Measurements from ENCODE around the gene DOCK3.
"Not testable (repeated sequence)": the region's sequence is repeated elsewhere in the genome, so short reads cannot be mapped to it uniquely, and the experiment has no call there.

Gene DOCK3

GRCh38 chr3:51354172-51354571, 679.4 kb downstream of the DOCK3 start:
- no peaks in the 10 kb centered on the region for H3K9me3 ChIP-seq (ENCODE audit: low read depth, low read length)
- H3K27ac ChIP-seq, result no peak overlapping the region
- no peaks in the 10 kb centered on the region for H3K36me3 ChIP-seq (ENCODE audit: insufficient read depth, low read length)
- H3K4me3 ChIP-seq, result no peak overlapping the region
- TF ChIP-seq FOXP2 (optimal IDR thresholded peaks at IDR 0.05; ENCODE audit: control extremely low read depth, extremely low read length, insufficient read depth) (no peak), EZH2 (IDR thresholded peaks at IDR 0.05) (no peak), POLR2AphosphoS5 (IDR thresholded peaks at IDR 0.05; ENCODE audit: borderline replicate concordance, low read depth, low read length) (no peak)
- no peak for DNase-seq (ENCODE audit: low read depth, low spot score)
- H3K9ac ChIP-seq (ENCODE audit: insufficient read length), result no peak overlapping the region

GRCh38 chr3:51354731-51355615, 680.2 kb downstream of the DOCK3 start:
- Histone ChIP-seq H3K9ac (ENCODE audit: insufficient read length) (no peak overlapping the region), H3K4me3 (no peak overlapping the region)
- TF ChIP-seq POLR2AphosphoS5 (IDR thresholded peaks at IDR 0.05; ENCODE audit: borderline replicate concordance, low read depth, low read length) (no peak), EZH2 (IDR thresholded peaks at IDR 0.05) (no peak), FOXP2 (optimal IDR thresholded peaks at IDR 0.05; ENCODE audit: control extremely low read depth, extremely low read length, insufficient read depth) (no peak)

GRCh38 chr3:51355891-51356578, 681.3 kb downstream of the DOCK3 start:
- Histone ChIP-seq H3K4me3 (no peak overlapping the region), H3K27ac (no peak overlapping the region), H3K9ac (ENCODE audit: insufficient read length) (no peak overlapping the region), H3K36me3 (ENCODE audit: insufficient read depth, low read length) (no peaks in the 10 kb centered on the region), H3K9me3 (ENCODE audit: low read depth, low read length) (no peaks in the 10 kb centered on the region)
- DNase-seq (ENCODE audit: low read depth, low spot score), result no peak
- no peak for TF ChIP-seq POLR2AphosphoS5 (IDR thresholded peaks at IDR 0.05; ENCODE audit: borderline replicate concordance, low read depth, low read length)

More at GRCh38 chr3:51354731-51355615, 680.2 kb downstream of the DOCK3 start:
- Histone ChIP-seq H3K27ac (no peak overlapping the region), H3K36me3 (ENCODE audit: insufficient read depth, low read length) (no peaks in the 10 kb centered on the region), H3K9me3 (ENCODE audit: low read depth, low read length) (no peaks in the 10 kb centered on the region)
- no peak for DNase-seq (ENCODE audit: low read depth, low spot score)

DNA sequence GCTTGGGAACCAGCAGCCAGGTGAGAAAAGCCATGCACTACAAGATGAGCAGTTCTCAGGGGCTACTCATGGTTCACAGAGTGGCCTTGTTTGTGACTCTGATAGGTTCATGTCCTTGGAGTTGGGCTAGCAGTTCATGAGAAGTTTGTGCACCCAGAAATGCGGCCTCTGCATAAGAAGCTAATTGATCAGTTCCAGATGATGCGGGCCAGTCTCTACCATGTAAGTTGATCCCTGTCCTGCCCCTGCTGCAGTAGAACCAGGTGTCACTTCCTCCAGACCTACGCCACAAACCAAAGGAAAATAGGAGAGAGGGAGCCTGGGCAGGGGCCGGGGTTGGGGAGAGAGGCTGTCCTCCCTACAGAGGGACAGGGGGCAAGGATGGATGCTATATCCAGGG, 683.1 kb downstream of the DOCK3 start:
- no peak overlapping the region for H3K4me3 ChIP-seq
- no peaks in the 10 kb centered on the region for H3K9me3 ChIP-seq (ENCODE audit: low read depth, low read length)
- no peak overlapping the region for H3K27ac ChIP-seq
- no peak for TF ChIP-seq POLR2AphosphoS5 (IDR thresholded peaks at IDR 0.05; ENCODE audit: borderline replicate concordance, low read depth, low read length)
- TF ChIP-seq EZH2 (IDR thresholded peaks at IDR 0.05), result no peak
- no peak for TF ChIP-seq FOXP2 (optimal IDR thresholded peaks at IDR 0.05; ENCODE audit: control extremely low read depth, extremely low read length, insufficient read depth)
- H3K36me3 ChIP-seq (ENCODE audit: insufficient read depth, low read length), result no peaks in the 10 kb centered on the region
- no peak for DNase-seq (ENCODE audit: low read depth, low spot score)
- no peak overlapping the region for H3K9ac ChIP-seq (ENCODE audit: insufficient read length)

DNA sequence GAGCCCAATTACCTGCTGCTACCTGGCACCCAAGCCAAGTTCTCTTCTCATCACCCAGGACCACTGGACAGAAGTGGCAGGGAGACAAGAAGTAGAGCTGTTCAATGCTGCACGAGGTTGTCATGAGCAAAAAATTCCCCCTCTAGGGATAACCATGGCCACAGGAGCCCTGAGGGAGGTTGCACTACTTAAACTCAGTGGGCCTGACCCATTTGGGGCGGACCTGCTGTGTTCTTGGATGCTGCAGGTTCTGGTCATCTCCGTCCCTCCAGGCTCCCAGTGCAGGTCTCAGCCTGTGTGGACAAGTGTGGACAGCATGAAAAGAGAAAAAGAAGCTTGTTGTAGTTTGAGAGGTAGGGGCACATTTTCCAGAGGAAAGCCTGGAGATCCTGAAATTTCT, 684.3 kb downstream of the DOCK3 start:
- no peak overlapping the region for H3K4me3 ChIP-seq
- DNase-seq (ENCODE audit: low read depth, low spot score), result no peak
- H3K9ac ChIP-seq (ENCODE audit: insufficient read length), result no peak overlapping the region
- no peaks in the 10 kb centered on the region for H3K36me3 ChIP-seq (ENCODE audit: insufficient read depth, low read length)
- TF ChIP-seq POLR2AphosphoS5 (IDR thresholded peaks at IDR 0.05; ENCODE audit: borderline replicate concordance, low read depth, low read length) (no peak), FOXP2 (optimal IDR thresholded peaks at IDR 0.05; ENCODE audit: control extremely low read depth, extremely low read length, insufficient read depth) (no peak), EZH2 (IDR thresholded peaks at IDR 0.05) (no peak)
- no peak overlapping the region for H3K27ac ChIP-seq
- H3K9me3 ChIP-seq (ENCODE audit: low read depth, low read length), result no peaks in the 10 kb centered on the region

- H3K9me3 ChIP-seq (ENCODE audit: low read depth, low read length), result no peaks in the 10 kb centered on the region
- no peak overlapping the region for H3K9ac ChIP-seq (ENCODE audit: insufficient read length)
- TF ChIP-seq FOXP2 (optimal IDR thresholded peaks at IDR 0.05; ENCODE audit: control extremely low read depth, extremely low read length, insufficient read depth), result no peak
- no peak for TF ChIP-seq EZH2 (IDR thresholded peaks at IDR 0.05)
- TF ChIP-seq POLR2AphosphoS5 (IDR thresholded peaks at IDR 0.05; ENCODE audit: borderline replicate concordance, low read depth, low read length), result no peak
- H3K4me3 ChIP-seq, result no peak overlapping the region
- no peak overlapping the region for H3K27ac ChIP-seq
- no peak for DNase-seq (ENCODE audit: low read depth, low spot score)
- H3K36me3 ChIP-seq (ENCODE audit: insufficient read depth, low read length), result no peaks in the 10 kb centered on the region
Measured at GRCh38 chr3:51360806-51361205, 686.1 kb downstream of the DOCK3 start.

DNA sequence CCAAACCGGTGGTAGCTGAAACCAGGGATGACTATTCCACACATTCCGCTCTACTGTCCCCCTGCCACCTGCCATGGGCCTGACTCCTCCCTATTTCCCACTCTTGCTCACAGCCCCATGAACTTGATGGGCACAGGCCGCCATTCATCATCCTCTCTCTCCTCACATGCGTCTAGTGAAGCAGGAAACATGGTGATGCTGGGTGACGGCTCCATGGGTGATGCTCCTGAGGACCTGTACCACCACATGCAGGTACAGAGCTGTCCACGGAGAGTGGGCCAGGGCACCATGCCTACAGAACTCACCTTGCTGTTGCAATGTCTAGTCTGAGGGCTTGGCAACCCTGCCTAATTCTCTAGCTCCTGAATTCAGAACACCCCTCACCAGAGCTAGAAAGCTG, 687.0 kb downstream of the DOCK3 start:
- Histone ChIP-seq H3K27ac (no peak overlapping the region), H3K9me3 (ENCODE audit: low read depth, low read length) (no peaks in the 10 kb centered on the region), H3K9ac (ENCODE audit: insufficient read length) (no peak overlapping the region), H3K4me3 (no peak overlapping the region), H3K36me3 (ENCODE audit: insufficient read depth, low read length) (no peaks in the 10 kb centered on the region)
- DNase-seq (ENCODE audit: low read depth, low spot score), result no peak
- TF ChIP-seq FOXP2 (optimal IDR thresholded peaks at IDR 0.05; ENCODE audit: control extremely low read depth, extremely low read length, insufficient read depth) (no peak), EZH2 (IDR thresholded peaks at IDR 0.05) (no peak), POLR2AphosphoS5 (IDR thresholded peaks at IDR 0.05; ENCODE audit: borderline replicate concordance, low read depth, low read length) (no peak)

- H3K36me3 ChIP-seq (ENCODE audit: insufficient read depth, low read length), result no peaks in the 10 kb centered on the region
- no peak overlapping the region for H3K27ac ChIP-seq
- H3K9me3 ChIP-seq (ENCODE audit: low read depth, low read length), result no peaks in the 10 kb centered on the region
- DNase-seq (ENCODE audit: low read depth, low spot score), result no peak
- no peak for TF ChIP-seq EZH2 (IDR thresholded peaks at IDR 0.05)
- H3K9ac ChIP-seq (ENCODE audit: insufficient read length), result no peak overlapping the region
- no peak overlapping the region for H3K4me3 ChIP-seq
Measured at GRCh38 chr3:51362476-51362875, 687.7 kb downstream of the DOCK3 start.

GRCh38 chr3:51368276-51368675, 693.5 kb downstream of the DOCK3 start:
- not testable (repeated sequence) for H3K27ac ChIP-seq

More at GRCh38 chr3:51368276-51368675, 693.5 kb downstream of the DOCK3 start:
- H3K9ac ChIP-seq (ENCODE audit: insufficient read length); H3K4me3 ChIP-seq; DNase-seq (ENCODE audit: low read depth, low spot score); H3K9me3 ChIP-seq (ENCODE audit: low read depth, low read length); H3K36me3 ChIP-seq (ENCODE audit: insufficient read depth, low read length): not testable (repeated sequence)
